GM19467 (cell line): ENCODE measurements around the gene MPHOSPH10.
"Not testable (repeated sequence)": the region's sequence is repeated elsewhere in the genome, so short reads cannot be mapped to it uniquely, and the experiment has no call there.

Experiments used
- ATAC-seq: cut with Tn5 transposase; IDR thresholded peaks from one replicate; pipeline ENCODE4 v1.9.1; 2021; ENCODE audit warnings: mild to moderate bottlenecking, moderate library complexity; ENCODE audit not compliant: unreplicated experiment

MPHOSPH10 gene

DNA sequence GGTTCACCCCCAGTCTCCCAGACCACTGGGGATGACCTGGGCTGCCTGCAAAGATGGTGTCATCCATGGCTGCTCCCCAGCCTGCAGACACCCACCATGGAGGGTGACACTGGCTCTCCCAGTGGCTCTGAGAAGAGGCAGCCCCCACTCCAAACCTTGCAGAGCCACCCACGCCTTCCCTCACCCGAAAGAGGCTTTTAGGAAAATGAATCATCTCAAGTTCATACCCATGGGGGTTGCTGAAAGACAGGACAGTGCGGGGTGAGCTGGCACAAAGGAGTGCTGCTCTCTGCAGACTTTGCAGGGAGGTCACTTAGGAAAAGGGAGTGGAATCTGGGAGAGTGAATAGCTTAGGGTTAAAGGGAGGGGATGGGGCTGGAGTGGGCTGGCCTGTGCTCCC lies 36.4 kb downstream of the MPHOSPH10 start:
- ATAC-seq: no peak

GRCh38 chr2:71173096-71173495 lies 42.7 kb downstream of the MPHOSPH10 start:
- ATAC-seq: no peak

GRCh38 chr2:71174207-71174606 lies 43.8 kb downstream of the MPHOSPH10 start:
- ATAC-seq: no peak

- not testable (repeated sequence) for ATAC-seq
These were observed 48.4 kb downstream of the MPHOSPH10 start for GRCh38 chr2:71178836-71179235.

DNA sequence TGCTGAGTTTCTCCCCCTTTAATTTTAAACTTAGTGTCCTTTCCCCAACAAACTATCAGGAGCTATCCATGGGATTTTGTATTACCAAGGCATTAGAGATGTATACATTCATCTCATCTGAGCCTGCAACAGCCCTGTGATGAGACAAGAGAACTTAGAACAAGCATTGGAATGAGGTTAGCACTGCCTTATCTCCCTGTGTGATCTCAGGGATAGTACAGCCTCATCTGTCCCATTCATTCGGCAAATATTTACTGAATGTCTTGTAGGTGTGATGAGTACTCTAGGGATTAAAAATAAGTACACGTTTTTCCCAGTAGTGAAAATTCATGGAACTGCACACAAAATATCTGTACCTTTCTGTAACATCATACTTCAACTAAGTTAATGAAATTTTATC lies 50.9 kb downstream of the MPHOSPH10 start:
- ATAC-seq: no peak

DNA sequence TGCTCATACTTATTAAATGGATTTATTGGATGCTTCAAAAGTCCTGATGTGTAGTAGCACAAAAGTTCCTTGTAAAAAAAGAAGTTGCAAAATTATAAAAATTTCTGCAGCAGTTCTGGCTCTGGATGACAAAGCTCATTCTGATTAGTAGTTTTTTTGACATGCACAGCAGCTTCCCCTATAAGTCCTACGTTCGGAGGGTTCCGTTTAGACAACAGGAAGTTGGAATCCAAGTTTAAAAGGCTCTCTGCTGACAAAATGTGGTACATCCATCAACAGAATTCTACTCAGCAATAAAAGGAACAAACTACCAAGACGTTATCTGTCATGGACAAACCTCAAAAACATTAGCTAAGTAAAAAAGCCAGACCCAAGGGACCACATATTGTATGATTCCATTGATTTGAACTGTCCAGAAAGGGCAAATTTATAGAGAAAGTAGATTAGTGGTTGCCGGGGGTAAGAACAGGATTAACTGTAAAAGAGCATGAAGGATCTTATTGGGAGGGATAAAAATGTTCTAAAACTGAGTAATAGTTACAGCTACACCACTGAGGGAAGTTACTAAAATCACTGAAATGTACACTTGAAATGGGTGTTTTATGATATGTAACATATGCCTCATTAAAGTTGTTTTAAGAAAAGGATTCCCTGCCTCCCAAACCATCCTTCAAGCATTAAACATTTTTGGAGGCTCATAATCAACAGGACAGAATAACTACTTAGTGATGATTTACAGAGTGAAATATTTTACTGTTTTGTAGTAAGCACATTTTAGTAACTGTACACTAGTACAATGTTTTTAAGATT lies 53.1 kb downstream of the MPHOSPH10 start:
- not testable (repeated sequence) for ATAC-seq

DNA sequence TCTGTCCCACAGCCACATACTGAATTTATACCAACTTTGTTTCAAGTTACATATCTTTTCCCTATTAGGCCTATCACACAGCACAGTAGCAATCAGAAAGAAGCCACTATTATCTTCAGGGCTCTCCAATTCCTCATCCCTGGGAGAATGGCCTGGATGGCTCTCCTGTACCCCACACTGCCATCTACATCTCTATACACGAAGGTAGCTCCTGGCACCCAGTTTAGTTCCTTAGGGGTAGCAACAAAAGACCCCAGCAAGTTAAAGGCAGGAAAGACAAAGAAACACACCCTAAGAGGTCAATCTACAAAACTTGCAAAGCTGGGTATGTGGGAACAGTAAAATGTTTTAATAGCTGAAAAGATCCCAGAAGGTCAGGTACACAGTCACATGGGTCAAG lies 56.5 kb downstream of the MPHOSPH10 start:
- ATAC-seq: no peak

DNA sequence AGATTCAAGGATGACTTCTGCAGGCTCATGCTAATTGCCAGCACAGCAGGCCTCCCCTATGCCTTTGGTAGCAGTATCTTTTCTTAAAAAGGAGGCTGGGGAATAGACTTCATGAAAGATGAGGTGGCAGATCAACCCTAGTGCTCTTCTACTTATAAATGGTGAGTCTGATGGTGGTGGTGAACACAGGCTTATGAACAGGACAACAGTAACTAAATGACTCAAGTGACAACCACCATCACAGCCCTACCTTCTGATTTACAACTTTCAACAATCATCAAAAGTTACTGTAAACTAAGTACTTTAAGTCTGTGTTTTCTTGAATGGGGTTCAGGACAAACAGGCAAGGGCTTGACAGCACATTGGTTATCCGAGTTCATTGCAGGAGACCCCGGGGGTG lies 57.2 kb downstream of the MPHOSPH10 start:
- no peak for ATAC-seq

- ATAC-seq: no peak
These were observed 60.5 kb downstream of the MPHOSPH10 start for GRCh38 chr2:71190656-71191569.

- ATAC-seq: no peak
These were observed 61.1 kb downstream of the MPHOSPH10 start for GRCh38 chr2:71191570-71191943.
